Measurements from ENCODE around the gene RPS17.
A peak's percentile ranks its signal among the peaks of the same experiment; 100 is the strongest.
"Not testable (repeated sequence)": the region's sequence is repeated elsewhere in the genome, so short reads cannot be mapped to it uniquely, and the experiment has no call there.

The RPS17 gene

GRCh38 chr15:82543160-82543559 is 2.9 kb upstream of the RPS17 start:
- no peaks in the 10 kb centered on the region for H3K9me3 ChIP-seq (ENCODE audit: low read depth, low read length)
- no peak overlapping the region for H3K9ac ChIP-seq (ENCODE audit: insufficient read length)
- H3K4me3 ChIP-seq, result no peak overlapping the region
- peaks cover 18% of the 10 kb centered on the region for H3K36me3 ChIP-seq (ENCODE audit: insufficient read depth, low read length)
- no peak for DNase-seq (ENCODE audit: low read depth, low spot score)
- peak overlapping the region; percentile 0; the same call in 1 of the 2 replicates for H3K27ac ChIP-seq
- no peak for TF ChIP-seq EZH2 (IDR thresholded peaks at IDR 0.05)
- TF ChIP-seq FOXP2 (optimal IDR thresholded peaks at IDR 0.05; ENCODE audit: control extremely low read depth, extremely low read length, insufficient read depth), result no peak
- no peak for TF ChIP-seq POLR2AphosphoS5 (IDR thresholded peaks at IDR 0.05; ENCODE audit: borderline replicate concordance, low read depth, low read length)

DNA sequence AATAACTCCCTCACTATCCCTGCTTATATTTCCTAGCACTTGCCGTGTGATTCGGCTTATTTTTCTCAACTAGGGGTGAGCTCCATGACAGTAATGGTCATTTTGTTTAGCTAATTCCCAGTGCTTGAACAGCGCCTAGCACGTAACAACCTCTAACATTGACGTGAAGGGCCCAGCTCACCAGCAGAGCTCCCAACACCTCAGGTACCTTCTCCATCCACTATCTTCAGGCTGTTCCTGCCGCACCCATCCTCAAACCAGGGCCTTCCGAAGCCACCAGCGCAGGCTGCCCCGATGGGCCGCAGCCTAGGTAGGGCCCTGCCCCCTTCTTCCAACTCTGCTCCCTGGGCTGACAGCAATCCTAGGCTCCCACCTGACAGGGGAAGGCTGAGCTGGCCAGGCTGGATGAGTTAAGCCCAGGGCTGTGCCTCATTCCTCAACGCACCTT is 751 bp upstream of the RPS17 start:
- H3K4me3 ChIP-seq, result peak overlapping the region; percentile 87
- H3K9me3 ChIP-seq (ENCODE audit: low read depth, low read length), result no peaks in the 10 kb centered on the region
- TF ChIP-seq FOXP2 (optimal IDR thresholded peaks at IDR 0.05; ENCODE audit: control extremely low read depth, extremely low read length, insufficient read depth) (no peak), EZH2 (IDR thresholded peaks at IDR 0.05) (no peak), POLR2AphosphoS5 (IDR thresholded peaks at IDR 0.05; ENCODE audit: borderline replicate concordance, low read depth, low read length) (no peak)
- H3K9ac ChIP-seq (ENCODE audit: insufficient read length), result peak overlapping the region; percentile 94
- H3K36me3 ChIP-seq (ENCODE audit: insufficient read depth, low read length), result peaks cover 39% of the 10 kb centered on the region
- peak overlapping the region; percentile 69 for H3K27ac ChIP-seq
- DNase-seq (ENCODE audit: low read depth, low spot score), result no peak

DNA sequence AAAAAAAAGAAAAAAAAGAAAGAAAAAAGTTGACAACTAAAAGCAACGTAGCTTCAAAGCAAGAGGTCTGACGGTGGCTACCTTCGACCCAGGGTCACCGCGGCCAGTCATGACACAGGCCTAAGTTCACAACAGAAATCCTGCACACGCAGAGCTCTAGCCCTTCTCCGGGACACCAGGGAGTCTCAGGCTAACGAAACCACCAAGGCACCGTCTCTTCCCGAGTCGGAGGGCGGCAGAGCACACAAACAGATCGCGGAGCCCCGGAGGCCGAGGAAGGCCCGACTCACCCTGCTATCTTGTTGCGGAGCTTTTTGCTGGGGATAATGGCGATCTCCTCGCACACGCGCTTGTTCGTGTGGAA is 584 bp downstream of the RPS17 start:
- DNase-seq (ENCODE audit: low read depth, low spot score), result no peak
- peaks cover 49% of the 10 kb centered on the region for H3K36me3 ChIP-seq (ENCODE audit: insufficient read depth, low read length)

DNA sequence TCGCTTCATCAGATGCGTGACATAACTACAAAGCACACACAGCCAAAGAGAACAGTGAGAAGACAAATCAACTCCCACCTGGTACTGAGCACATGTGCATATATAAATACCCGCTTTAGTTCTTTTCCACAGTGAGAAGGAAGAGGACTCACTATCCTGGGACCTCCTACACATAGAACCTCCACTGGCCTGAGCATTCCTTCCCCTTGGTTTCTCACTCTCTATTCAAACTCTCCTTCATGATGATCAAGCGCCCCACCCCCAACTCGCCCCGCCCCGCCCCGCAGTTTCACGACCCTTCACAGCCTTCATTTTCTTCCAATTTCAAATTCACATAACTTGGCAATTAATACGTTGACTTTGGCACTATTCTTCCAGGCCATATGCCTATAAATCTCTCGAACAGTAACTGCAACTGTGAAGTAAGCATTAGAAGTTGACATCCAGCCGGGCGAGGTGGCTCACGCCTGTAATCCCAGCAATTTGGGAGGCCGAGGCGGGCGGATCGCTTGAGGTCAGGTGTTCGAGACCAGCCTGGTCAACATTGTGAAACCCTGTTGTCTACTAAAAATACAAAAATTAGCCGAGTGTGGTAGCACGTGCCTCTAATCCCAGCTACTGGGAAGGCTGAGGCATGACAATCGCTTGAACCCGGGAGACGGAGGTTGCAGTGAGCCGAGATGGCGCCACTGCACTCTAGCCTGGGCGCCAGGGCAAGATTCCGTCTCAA is 1.1 kb downstream of the RPS17 start:
- peak overlapping the region; percentile 92 for H3K27ac ChIP-seq
- no peaks in the 10 kb centered on the region for H3K9me3 ChIP-seq (ENCODE audit: low read depth, low read length)
- no peak for DNase-seq (ENCODE audit: low read depth, low spot score)
- peak overlapping the region; percentile 87 for H3K4me3 ChIP-seq
- TF ChIP-seq EZH2 (IDR thresholded peaks at IDR 0.05), result no peak
- TF ChIP-seq FOXP2 (optimal IDR thresholded peaks at IDR 0.05; ENCODE audit: control extremely low read depth, extremely low read length, insufficient read depth), result no peak
- no peak for TF ChIP-seq POLR2AphosphoS5 (IDR thresholded peaks at IDR 0.05; ENCODE audit: borderline replicate concordance, low read depth, low read length)
- H3K36me3 ChIP-seq (ENCODE audit: insufficient read depth, low read length), result peaks cover 55% of the 10 kb centered on the region
- H3K9ac ChIP-seq (ENCODE audit: insufficient read length), result peak overlapping the region; percentile 100

More for the DNA sequence above, 584 bp downstream of the RPS17 start:
- H3K27ac ChIP-seq, result peak overlapping the region; percentile 92
- peak overlapping the region; percentile 87 for H3K4me3 ChIP-seq
- H3K9me3 ChIP-seq (ENCODE audit: low read depth, low read length), result no peaks in the 10 kb centered on the region
- TF ChIP-seq FOXP2 (optimal IDR thresholded peaks at IDR 0.05; ENCODE audit: control extremely low read depth, extremely low read length, insufficient read depth) (no peak), EZH2 (IDR thresholded peaks at IDR 0.05) (no peak), POLR2AphosphoS5 (IDR thresholded peaks at IDR 0.05; ENCODE audit: borderline replicate concordance, low read depth, low read length) (no peak)
- H3K9ac ChIP-seq (ENCODE audit: insufficient read length), result peak overlapping the region; percentile 100

DNA sequence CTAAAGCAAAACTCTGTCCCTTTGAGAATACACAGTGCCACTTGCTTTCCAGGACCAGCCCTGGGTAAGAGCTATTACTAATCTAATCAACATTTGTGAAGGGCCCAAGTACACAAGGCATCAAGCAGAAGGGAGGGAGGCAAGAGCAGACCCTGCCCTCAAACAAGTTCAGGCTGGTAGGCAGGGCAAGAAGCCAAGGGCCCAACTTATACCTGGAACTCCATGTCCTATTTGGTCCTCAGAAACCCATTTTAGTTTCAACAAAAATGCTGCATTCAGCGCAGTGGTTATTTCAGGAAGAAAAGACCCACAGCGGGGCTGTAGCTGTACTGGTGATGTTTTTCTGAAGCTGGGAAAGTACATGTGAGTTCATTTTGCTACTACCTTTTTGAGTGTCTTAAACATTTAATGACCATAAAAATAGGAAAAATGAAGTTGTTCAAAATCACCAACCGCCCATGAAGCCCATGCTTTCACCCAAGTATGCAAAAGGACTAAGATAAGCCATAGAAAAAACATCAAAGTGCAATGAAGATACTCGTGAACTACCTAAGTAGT is 2.8 kb downstream of the RPS17 start:
- no peak for DNase-seq (ENCODE audit: low read depth, low spot score)
- H3K27ac ChIP-seq, result peak overlapping the region; percentile 77
- no peak overlapping the region for H3K9ac ChIP-seq (ENCODE audit: insufficient read length)

GRCh38 chr15:82536409-82537350 is 3.6 kb downstream of the RPS17 start:
- TF ChIP-seq FOXP2 (optimal IDR thresholded peaks at IDR 0.05; ENCODE audit: control extremely low read depth, extremely low read length, insufficient read depth) (no peak), POLR2AphosphoS5 (IDR thresholded peaks at IDR 0.05; ENCODE audit: borderline replicate concordance, low read depth, low read length) (no peak)
- Histone ChIP-seq H3K9ac (ENCODE audit: insufficient read length) (no peak overlapping the region), H3K36me3 (ENCODE audit: insufficient read depth, low read length) (peaks cover 60% of the 10 kb centered on the region), H3K9me3 (ENCODE audit: low read depth, low read length) (no peaks in the 10 kb centered on the region), H3K4me3 (no peak overlapping the region), H3K27ac (peak overlapping the region; percentile 77)
- no peak for DNase-seq (ENCODE audit: low read depth, low spot score)

More for the DNA sequence above, 2.8 kb downstream of the RPS17 start:
- H3K4me3 ChIP-seq, result no peak overlapping the region
- H3K9me3 ChIP-seq (ENCODE audit: low read depth, low read length), result no peaks in the 10 kb centered on the region
- peaks cover 60% of the 10 kb centered on the region for H3K36me3 ChIP-seq (ENCODE audit: insufficient read depth, low read length)
- TF ChIP-seq EZH2 (IDR thresholded peaks at IDR 0.05) (no peak), POLR2AphosphoS5 (IDR thresholded peaks at IDR 0.05; ENCODE audit: borderline replicate concordance, low read depth, low read length) (no peak), FOXP2 (optimal IDR thresholded peaks at IDR 0.05; ENCODE audit: control extremely low read depth, extremely low read length, insufficient read depth) (no peak)

DNA sequence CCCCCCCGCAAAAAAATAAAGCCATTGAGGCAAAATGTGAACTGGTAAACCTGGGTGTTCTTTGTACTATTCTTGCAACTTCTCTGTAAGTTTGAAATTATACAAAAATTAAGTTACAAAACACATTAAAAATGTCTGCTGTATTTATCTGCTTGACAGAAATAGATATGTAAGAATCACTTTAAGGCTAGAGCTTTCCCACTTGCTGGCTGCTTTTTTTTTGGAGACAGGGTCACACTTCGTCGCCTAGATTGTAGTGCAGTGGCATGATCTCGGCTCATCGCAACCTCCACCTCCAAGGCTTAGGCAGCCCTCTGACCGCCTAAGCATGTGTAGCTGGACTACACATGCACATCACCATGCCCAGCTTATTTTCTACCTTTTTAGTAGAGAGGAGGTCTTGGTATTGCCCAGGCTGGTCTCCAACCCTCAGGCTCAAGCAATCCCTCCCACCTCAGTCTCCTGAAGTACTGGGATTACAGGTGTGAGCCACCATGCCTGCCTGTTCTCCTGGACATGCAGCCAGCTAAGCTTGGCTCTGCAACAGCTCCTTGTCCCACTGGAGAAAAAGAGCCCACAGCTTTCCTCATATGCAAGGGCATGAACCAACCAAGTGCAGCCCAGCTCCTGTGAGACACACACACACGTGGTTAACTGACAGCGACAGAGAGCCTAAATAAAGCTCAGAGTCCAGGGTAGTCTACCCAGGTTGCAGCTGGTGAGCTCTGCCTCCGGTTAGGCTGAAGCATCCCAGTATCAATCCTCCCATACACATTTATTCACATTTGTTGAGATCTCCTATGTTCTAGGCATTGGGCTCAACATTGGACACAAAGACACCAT is 4.5 kb downstream of the RPS17 start:
- peak; percentile 11; the same call in 1 of the 2 replicates for TF ChIP-seq POLR2AphosphoS5 (IDR thresholded peaks at IDR 0.05; ENCODE audit: borderline replicate concordance, low read depth, low read length)
- TF ChIP-seq EZH2 (IDR thresholded peaks at IDR 0.05), result no peak
- no peak for TF ChIP-seq FOXP2 (optimal IDR thresholded peaks at IDR 0.05; ENCODE audit: control extremely low read depth, extremely low read length, insufficient read depth)
- Histone ChIP-seq H3K9ac (ENCODE audit: insufficient read length) (no peak overlapping the region), H3K4me3 (no peak overlapping the region), H3K27ac (peak overlapping the region; percentile 45; the same call in 1 of the 2 replicates), H3K36me3 (ENCODE audit: insufficient read depth, low read length) (peaks cover 60% of the 10 kb centered on the region), H3K9me3 (ENCODE audit: low read depth, low read length) (no peaks in the 10 kb centered on the region)
- no peak for DNase-seq (ENCODE audit: low read depth, low spot score)

DNA sequence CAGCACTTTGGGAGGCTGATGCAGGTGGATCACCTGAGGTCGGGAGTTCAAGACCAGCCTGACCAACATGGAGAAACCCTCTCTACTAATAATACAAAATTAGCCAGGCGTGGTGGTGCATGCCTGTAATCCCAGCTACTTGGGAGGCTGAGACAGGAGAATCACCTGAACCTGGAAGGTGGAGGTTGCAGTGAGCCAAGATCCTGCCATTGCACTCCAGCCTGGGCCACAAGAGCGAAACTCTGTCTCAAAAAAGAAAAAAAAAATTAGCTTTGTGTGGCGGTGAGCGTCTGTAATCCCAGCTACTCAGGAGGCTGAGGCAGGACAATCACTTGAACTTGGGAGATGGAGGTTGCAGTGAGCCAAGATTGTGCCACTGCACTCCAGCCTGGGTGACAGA is 5.1 kb downstream of the RPS17 start:
- not testable (repeated sequence) for H3K9me3 ChIP-seq (ENCODE audit: low read depth, low read length); H3K27ac ChIP-seq; H3K4me3 ChIP-seq; DNase-seq (ENCODE audit: low read depth, low spot score); H3K9ac ChIP-seq (ENCODE audit: insufficient read length)
- peaks cover 60% of the 10 kb centered on the region for H3K36me3 ChIP-seq (ENCODE audit: insufficient read depth, low read length)

GRCh38 chr15:82534457-82534861 is 5.8 kb downstream of the RPS17 start:
- H3K36me3 ChIP-seq (ENCODE audit: insufficient read depth, low read length), result peaks cover 55% of the 10 kb centered on the region
- not testable (repeated sequence) for H3K4me3 ChIP-seq; DNase-seq (ENCODE audit: low read depth, low spot score)

More at GRCh38 chr15:82534457-82534861, 5.8 kb downstream of the RPS17 start:
- peak overlapping the region; percentile 42; the same call in 1 of the 2 replicates for H3K27ac ChIP-seq
- H3K9ac ChIP-seq (ENCODE audit: insufficient read length); H3K9me3 ChIP-seq (ENCODE audit: low read depth, low read length): not testable (repeated sequence)

All from SK-N-MC (cell line).